H1 (cell line): ENCODE data around the gene GBA2.

Source experiments
- CBX5 ChIP-seq: fragments of 300-800, 300-1000 bp; sonication (generic); IDR thresholded peaks from 2 replicates; pipeline ENCODE4 v1.7.1; 2016; ENCODE audit warnings: antibody characterized with exemption, low read length, low read depth
- CTCF ChIP-seq, 3 experiments: IDR thresholded peaks; 1 replicate in 2 of 3; 2 replicates in 1 of 3; pipeline versions ENCODE4 v1.5.1 to v1.6.1; 2011; ENCODE audit warnings: low read length in 3 of 3, mild to moderate bottlenecking in 3 of 3, inconsistent platforms in 2 of 3, low read depth in 1 of 3, moderate library complexity in 1 of 3; ENCODE audit not compliant: insufficient read depth in 1 of 3; ENCODE audit errors: control extremely low read depth in 1 of 3
- EZH2 ChIP-seq: fragments of 200-600 bp; sonication (generic); IDR thresholded peaks from 2 replicates; pipeline ENCODE4 v1.7.1; 2012; ENCODE audit warnings: low read depth, mild to moderate bottlenecking, moderate library complexity, low read length, inconsistent platforms; ENCODE audit not compliant: severe bottlenecking
- PHF8 ChIP-seq: fragments of 200-600 bp; sonication (generic); conservative IDR thresholded peaks from 2 replicates; pipeline ENCODE4 v1.7.1; 2012; ENCODE audit warnings: low read depth, mild to moderate bottlenecking, inconsistent platforms, low read length, moderate library complexity
- POLR2A ChIP-seq, 2 experiments: IDR thresholded peaks; 1 replicate in 1 of 2; 2 replicates in 1 of 2; pipeline ENCODE4 v1.6.1; 2011; ENCODE audit warnings: low read depth in 2 of 2, low read length in 2 of 2, mild to moderate bottlenecking in 2 of 2; ENCODE audit errors: control extremely low read depth in 1 of 2
- POLR2AphosphoS5 ChIP-seq: IDR thresholded peaks from 2 replicates; pipeline ENCODE4 v1.6.1; 2011; ENCODE audit warnings: low read depth, low read length

- TF ChIP-seq EZH2 (no peak), POLR2A (IDR thresholded peaks at IDR 0.05; ENCODE audit: control extremely low read depth in 1 of 2, low read depth in 2 of 2, low read length in 2 of 2) (no peak), CTCF (IDR thresholded peaks at IDR 0.05; ENCODE audit: control extremely low read depth in 1 of 3, insufficient read depth in 1 of 3, low read depth in 1 of 3, low read length in 3 of 3) (no peak), POLR2AphosphoS5 (no peak), CBX5 (no peak), PHF8 (no peak)
Measured at GRCh38 chr9:35706951-35707350, 42.1 kb downstream of the GBA2 start.
